ENCODE data around the gene FGD6.
"Not testable (repeated sequence)": the region's sequence is repeated elsewhere in the genome, so short reads cannot be mapped to it uniquely, and the experiment has no call there.

Gene FGD6

DNA sequence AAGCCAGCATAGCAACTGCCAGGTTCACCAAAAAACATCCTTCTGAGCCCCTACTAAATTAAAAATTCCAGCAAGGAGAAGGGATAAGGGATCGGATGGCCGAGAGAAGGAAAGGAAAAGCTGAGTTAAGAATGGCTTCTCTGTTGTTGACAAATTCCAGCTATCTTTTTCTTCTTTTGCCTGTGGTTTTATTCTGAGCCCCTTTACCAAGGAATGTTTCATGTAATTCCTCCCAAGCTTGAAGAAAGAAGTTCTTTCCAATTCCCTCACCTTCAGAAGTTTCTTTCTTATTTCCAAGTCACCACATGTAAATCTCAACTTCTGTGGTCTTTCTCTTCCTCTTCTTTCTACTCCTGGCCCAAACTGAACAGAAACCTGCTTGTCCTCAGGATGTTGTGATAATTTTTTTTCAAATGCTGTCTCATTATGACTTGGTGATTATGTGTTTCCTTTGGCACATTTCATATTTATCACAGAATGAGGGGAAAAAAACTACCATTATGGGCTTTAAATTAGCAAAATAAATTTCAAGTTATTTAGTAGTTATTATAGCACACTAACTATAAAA, 40.0 kb downstream of the FGD6 start:
- no peak for DNase-seq

DNA sequence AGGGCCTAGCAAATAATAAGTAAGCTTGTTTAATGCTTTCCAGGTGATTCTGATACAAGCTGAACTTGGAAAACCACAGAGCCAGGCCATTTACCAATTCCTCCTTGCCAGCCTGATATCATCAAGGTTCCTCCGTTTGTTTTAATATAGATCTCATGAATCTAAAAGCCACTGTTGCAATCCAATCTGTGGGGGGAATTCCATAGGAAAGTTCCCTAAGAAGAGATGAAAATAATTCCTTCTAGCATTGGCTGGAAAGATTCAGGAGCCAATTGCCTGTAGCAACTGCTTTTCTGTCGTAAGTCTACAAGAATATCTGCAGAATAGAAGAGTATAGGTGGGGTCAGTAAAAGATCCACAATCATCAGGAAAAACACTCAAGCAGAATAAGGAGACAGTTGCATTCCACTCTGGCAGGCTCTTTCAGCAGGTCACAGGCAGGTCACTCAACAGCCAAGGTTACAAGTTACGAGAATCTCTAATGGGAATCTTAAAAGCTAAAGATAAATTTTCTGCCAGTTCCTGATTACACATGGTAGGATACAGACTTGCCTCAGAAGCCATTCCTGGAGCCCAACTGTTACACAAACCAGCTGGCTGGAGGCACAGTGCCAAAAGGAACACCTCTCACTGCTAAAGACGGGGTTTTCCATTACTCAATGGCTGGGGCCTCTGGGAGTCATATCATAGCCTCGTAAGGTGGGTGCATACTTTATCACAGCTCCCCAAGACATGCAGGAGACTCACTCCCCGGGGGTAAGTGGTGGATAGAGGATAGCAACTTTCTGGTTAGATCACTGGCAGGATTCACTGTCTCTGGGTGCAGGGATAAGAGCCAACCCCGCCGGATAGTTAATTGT, 43.6 kb downstream of the FGD6 start:
- DNase-seq, result peak in 1 of 2 donors; percentile 83

DNA sequence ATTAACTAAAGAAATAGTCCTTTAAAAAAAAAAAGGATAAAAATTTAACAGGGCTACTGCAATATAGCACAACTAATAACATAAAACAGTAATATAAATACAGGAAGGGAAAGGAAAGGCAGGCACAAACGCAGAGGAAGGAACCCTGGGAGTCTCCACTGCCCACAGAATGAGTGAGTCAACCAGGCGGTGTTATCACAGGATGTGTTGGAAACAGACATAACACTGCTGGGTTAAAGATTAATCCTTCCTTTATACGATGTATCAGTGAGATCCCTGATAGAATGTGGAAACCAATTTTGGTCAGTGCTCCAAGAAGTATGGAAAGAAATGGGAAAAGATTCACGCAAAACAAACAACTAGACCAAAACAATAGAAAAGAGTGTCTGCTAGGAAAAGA, 47.9 kb downstream of the FGD6 start:
- DNase-seq, result peak; percentile 79 to 88

- no peak for DNase-seq
These were observed 48.5 kb downstream of the FGD6 start for GRCh38 chr12:95168746-95169145.

- DNase-seq, result no peak
These were observed 52.6 kb downstream of the FGD6 start for GRCh38 chr12:95164656-95165055.

DNA sequence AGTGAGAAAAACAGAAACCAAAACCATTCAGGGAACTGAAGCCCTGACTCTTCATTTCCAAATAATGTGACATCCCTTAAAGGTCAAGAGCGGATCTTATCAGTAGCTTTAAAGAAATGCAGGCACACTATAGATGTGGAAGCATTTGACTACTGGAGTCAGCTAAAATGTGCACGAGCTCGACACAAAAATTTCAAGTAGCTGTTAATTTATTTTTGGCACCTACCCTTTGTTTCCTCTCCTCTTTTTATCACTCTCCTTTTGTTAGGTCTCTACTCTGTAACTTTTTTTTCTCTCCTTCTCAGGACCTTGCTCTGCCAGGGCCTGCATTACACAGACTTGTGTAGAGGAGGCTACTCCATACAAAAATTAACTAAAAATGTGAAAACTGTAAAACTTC, 58.3 kb downstream of the FGD6 start:
- no peak for DNase-seq

- DNase-seq, result no peak
These were observed 65.4 kb downstream of the FGD6 start for GRCh38 chr12:95151821-95152220.

GRCh38 chr12:95151406-95151805, 65.9 kb downstream of the FGD6 start:
- DNase-seq, result no peak

DNA sequence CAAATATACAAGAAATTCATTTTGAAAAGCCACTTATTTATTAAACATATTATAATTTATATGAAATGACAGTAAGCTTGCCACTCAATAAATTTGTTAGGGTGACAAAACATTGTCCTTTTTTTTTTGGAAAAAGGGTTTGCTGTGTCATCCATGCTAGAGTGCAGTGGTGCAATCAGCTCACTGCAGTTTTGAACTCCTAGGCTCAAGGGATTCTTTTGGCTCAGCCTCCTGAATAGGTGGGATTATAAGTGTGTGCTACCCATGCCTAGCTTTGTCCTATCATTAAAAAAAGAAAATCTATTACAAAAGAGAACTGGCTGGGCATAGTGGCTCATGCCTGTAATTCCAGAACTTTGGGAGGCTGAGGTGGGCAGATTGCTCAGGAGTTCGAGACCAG, 66.8 kb downstream of the FGD6 start:
- DNase-seq, result no peak

- DNase-seq, result no peak
These were observed 69.4 kb downstream of the FGD6 start for GRCh38 chr12:95147866-95148265.

GRCh38 chr12:95146769-95147168, 70.5 kb downstream of the FGD6 start:
- no peak for DNase-seq

- no peak for DNase-seq
These were observed 73.6 kb downstream of the FGD6 start for GRCh38 chr12:95143621-95144205.

DNA sequence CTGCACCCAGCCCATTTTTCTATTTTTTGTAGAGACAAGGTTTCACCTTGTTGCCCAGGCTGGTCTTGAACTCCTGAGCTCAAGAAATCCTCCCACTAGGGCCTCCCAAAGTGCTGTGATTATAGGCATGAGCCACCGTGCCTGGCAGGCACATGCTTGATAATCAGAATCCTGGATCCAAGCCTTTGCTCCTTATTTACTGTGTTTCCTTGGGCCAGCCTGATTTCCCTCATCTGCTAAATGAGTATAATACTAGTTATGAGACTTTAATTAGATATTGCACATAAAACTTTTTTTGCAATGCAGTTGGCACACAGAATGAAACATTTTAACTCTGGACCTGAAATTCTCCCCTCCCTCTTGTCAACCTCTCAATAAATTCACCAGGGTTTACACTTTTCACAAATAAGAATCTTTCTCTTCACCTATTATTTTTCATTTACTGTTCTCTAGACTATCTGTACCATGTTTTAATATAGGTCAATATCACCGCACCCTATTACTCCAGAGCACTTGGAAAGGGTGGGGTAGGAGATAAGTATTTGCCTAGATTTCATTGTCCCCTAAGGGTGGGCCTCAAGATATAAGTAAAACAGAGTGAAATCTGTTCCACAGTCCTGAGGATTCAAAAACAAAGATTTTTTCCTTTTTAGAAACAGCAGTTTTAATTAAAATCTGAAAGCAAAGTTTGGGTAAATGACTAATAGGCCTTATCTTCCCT, 74.7 kb downstream of the FGD6 start:
- no peak for DNase-seq

- DNase-seq, result no peak
These were observed 76.0 kb downstream of the FGD6 start for GRCh38 chr12:95141310-95141709.

GRCh38 chr12:95138031-95138430, 79.2 kb downstream of the FGD6 start:
- not testable (repeated sequence) for DNase-seq

- DNase-seq, result no peak
These were observed 80.7 kb downstream of the FGD6 start for GRCh38 chr12:95136598-95136997.

DNA sequence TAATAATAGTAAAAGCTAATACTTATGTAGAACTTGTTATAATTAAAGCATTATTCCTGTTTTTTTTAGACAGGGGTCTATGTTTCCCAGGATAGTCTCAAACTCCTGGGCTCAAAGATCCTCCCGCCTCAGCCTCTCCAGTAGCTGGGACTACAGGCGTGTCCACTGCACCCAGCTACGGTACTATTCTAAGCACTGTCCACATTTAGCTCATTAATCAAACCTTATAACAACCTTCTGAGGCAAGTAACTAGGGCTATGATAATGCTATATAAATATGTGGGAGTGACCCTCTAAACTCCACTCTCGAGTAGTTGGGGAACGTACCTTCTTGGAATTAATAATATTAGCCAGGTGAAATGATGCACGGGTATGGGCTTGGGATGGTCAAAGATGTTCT, 83.2 kb downstream of the FGD6 start:
- DNase-seq, result no peak

- peak; percentile 80 to 86 for DNase-seq
These were observed 85.5 kb downstream of the FGD6 start for GRCh38 chr12:95131589-95132340.

DNA sequence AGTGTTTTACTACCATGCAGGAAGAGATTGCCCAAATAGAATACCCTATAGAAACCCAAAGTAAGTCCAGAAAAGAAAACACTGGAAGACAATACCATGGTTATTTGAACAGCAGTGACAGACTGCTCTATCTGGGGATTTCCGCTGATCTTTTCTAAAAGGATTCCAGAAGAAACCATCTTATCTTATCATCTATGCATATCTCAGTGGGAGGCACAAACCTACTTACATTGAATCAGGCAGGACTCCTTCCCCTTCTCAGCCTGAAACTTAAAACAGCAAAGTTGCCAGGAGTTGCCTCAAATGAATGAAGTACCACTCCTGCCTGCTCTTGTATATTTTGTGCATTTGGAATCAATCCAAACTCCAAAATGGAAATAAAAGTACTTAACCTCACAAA, 87.2 kb downstream of the FGD6 start:
- DNase-seq, result peak in 1 of 2 donors; percentile 29

DNA sequence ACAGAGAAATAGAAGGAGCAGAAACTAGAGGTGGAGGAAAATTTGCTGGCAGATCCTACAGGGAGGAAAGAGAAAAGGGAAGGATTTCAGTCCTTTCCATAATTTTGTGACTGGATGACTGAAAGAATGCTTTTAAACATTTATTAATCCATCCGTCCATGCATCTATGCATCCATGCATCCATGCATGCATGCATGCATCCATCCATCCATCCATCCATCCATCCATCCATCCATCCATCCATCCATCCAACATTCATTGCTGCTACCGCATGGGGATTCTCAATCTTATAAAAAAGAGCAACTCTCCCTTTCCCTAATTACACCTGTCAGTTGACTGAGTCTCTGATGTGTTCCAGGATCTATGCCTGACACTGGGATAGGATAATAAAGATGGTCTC, 88.2 kb downstream of the FGD6 start:
- DNase-seq, result no peak

GRCh38 chr12:95126736-95127135, 90.5 kb downstream of the FGD6 start:
- peak; percentile 59 to 64 for DNase-seq

DNA sequence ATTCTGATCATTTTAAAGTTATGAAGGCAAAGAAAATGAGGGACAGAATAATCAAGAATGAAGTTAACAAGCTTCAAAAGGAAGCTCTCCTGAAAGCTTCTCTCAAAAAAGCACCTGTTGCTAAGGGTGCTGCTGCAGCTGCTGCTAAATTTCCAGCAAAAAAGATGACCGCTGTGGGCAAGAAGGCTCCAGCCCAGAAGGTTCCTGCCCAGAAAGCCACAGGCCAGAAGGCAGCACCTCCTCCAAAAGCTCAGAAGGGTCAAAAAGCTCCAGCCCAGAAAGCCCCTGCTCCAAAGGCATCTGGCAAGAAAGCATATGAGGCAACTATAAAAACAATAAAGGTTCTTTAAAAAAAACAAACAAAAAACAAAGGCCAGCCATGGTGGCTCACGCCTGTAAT, 91.2 kb downstream of the FGD6 start:
- DNase-seq, result no peak

- DNase-seq, result no peak
These were observed 93.2 kb downstream of the FGD6 start for GRCh38 chr12:95124106-95124505.
